ENCODE data around the gene RAF1. TPM values are rescaled to one million over a fixed set of nuclear protein-coding genes. Genes with fewer than 3 reads are reported as not detected.
A peak's percentile ranks its signal among the peaks of the same experiment; 100 is the strongest.

The RAF1 gene
- total and polyA plus RNA-seq, 4 donors: 41.4 to 182 (median 80.5) TPM

DNA sequence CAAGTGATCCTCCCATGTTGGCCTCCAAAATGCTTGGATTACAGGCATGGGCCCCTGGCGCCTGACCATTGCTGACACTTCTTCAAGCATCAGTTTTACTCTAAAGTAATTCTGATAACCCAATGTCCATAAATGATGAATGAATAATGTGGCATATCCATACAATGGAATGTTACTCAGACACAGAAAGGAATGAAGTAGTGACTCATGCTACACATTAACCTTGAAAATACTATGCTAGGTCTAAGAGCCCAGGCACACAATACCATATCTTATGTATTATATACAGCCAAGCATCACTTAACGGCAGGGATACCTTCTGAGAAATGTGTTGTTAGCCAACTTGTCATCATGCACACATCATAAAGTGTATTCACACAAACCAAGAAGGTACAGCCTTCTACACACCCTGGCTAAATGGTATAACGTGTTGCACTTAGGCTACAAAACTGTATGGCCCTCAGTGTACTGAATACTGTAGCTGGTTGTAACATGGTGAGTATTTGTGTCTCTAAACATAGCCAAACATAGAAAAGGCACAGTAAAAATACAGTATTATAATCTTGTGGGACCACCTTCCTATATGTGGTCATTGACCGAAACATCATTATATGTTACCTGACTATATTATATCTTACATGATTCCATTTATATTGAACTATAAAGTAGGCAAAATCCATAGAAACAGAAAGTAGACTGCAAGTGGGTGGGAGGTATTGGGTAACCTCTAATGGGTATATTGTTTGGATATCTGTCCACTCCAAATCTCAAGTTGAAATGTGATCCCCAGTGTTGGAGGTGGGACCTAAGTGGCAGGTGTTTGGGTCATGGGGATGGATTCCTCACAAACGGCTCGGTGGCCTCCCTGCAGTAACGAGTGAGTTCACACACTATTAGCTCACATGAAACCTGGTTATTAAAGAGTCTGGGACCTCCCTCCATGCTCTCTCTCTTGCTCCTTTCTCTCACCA, 75.6 kb downstream of the RAF1 start:
- Histone ChIP-seq H3K27ac (ENCODE audit: low read depth in 1 of 2, low read length in 1 of 2) (peak overlapping the region in 1 of 2 donors; percentile 49), H3K4me1 (ENCODE audit: control insufficient read depth in 5 of 5, insufficient read depth in 5 of 5, low read length in 5 of 5) (peaks cover 0 to 3% (median 0%) of the 10 kb centered on the region in 5 donors), H3K9me3 (ENCODE audit: control insufficient read depth in 4 of 4, insufficient read depth in 3 of 4, low read length in 3 of 4) (no peaks in the 10 kb centered on the region), H3K36me3 (ENCODE audit: control insufficient read depth in 4 of 4, insufficient read depth in 4 of 4, low read length in 4 of 4) (peaks cover 36 to 49% (median 46%) of the 10 kb centered on the region in 4 donors), H3K4me3 (no peak overlapping the region), H3K9ac (ENCODE audit: insufficient read depth in 1 of 2, low read length in 2 of 2) (no peak overlapping the region), H3K27me3 (ENCODE audit: control insufficient read depth in 3 of 3, insufficient read depth in 3 of 3, low read length in 2 of 3) (no peaks in the 10 kb centered on the region)
- 76 to 87% methylated on average over 7 of the region's 7 CpGs for whole genome bisulfite sequencing, 2 donors
- DNase-seq (peak; percentile 24 to 71 (median 41)), ATAC-seq (ENCODE audit: insufficient read depth, low FRiP score) (no peak)
- TF ChIP-seq, protein P1, sequence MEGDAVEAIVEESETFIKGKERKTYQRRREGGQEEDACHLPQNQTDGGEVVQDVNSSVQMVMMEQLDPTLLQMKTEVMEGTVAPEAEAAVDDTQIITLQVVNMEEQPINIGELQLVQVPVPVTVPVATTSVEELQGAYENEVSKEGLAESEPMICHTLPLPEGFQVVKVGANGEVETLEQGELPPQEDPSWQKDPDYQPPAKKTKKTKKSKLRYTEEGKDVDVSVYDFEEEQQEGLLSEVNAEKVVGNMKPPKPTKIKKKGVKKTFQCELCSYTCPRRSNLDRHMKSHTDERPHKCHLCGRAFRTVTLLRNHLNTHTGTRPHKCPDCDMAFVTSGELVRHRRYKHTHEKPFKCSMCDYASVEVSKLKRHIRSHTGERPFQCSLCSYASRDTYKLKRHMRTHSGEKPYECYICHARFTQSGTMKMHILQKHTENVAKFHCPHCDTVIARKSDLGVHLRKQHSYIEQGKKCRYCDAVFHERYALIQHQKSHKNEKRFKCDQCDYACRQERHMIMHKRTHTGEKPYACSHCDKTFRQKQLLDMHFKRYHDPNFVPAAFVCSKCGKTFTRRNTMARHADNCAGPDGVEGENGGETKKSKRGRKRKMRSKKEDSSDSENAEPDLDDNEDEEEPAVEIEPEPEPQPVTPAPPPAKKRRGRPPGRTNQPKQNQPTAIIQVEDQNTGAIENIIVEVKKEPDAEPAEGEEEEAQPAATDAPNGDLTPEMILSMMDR (IDR thresholded peaks at IDR 0.05; ENCODE audit: control extremely low read depth, extremely low read depth): no peak

DNA sequence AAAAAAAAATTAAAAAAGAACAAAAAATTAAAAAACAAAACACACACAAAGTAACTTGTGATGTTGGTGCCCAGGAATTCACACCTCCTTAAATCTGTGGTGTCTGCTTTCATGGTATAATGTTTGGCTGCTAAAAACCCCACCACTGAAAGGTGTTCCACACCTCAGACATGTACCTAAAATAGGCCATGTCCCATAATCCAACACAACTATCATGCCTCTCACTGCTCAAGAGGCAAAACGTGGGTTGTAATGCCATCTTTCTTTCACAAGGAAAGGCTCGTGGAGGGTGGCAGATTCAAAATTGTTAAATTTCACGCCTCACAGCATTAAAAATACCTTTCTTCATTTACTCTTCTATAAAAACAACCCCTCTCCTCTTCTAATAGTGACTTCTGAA, 77.5 kb downstream of the RAF1 start:
- ATAC-seq (ENCODE audit: insufficient read depth, low FRiP score): no peak
- H3K36me3 ChIP-seq (ENCODE audit: control insufficient read depth in 4 of 4, insufficient read depth in 4 of 4, low read length in 4 of 4): peaks cover 37 to 57% (median 56%) of the 10 kb centered on the region in 4 donors
- WGBS, 2 donors: 85 to 86% methylated on average over 3 of the region's 3 CpGs
- no peaks in the 10 kb centered on the region for H3K27me3 ChIP-seq (ENCODE audit: control insufficient read depth in 3 of 3, insufficient read depth in 3 of 3, low read length in 2 of 3)
- TF ChIP-seq, protein P1 (IDR thresholded peaks at IDR 0.05; ENCODE audit: control extremely low read depth, extremely low read depth): no peak
- no peak overlapping the region for H3K4me3 ChIP-seq
- no peak overlapping the region for H3K9ac ChIP-seq (ENCODE audit: insufficient read depth in 1 of 2, low read length in 2 of 2)
- no peaks in the 10 kb centered on the region for H3K9me3 ChIP-seq (ENCODE audit: control insufficient read depth in 4 of 4, insufficient read depth in 3 of 4, low read length in 3 of 4)
- DNase-seq: no peak
- peaks cover 0 to 3% (median 0%) of the 10 kb centered on the region in 5 donors for H3K4me1 ChIP-seq (ENCODE audit: control insufficient read depth in 5 of 5, insufficient read depth in 5 of 5, low read length in 5 of 5)
- no peak overlapping the region for H3K27ac ChIP-seq (ENCODE audit: low read depth in 1 of 2, low read length in 1 of 2)

DNA sequence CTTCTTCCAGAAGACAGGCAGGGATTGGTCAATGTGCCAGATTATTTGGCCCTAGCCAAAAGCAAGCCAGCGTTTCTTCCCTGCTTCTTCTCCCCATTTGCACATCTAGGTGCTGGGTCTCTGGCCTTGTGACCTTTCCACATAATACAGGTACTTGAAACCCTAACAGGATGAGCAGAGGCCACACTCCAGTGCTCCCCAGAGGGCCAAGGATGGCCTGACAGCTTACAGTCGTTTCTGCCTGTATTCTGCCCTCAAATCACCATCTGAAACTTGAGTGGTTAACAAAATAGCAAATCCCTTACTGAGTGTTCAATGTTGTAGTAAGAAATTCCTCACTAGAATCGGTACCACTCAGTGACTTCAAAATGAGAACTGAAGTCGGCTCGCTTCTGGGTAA, 77.9 kb downstream of the RAF1 start:
- no peak overlapping the region for H3K9ac ChIP-seq (ENCODE audit: insufficient read depth in 1 of 2, low read length in 2 of 2)
- no peaks in the 10 kb centered on the region for H3K9me3 ChIP-seq (ENCODE audit: control insufficient read depth in 4 of 4, insufficient read depth in 3 of 4, low read length in 3 of 4)
- no peak overlapping the region for H3K4me3 ChIP-seq
- DNase-seq: no peak
- peaks cover 33 to 61% (median 56%) of the 10 kb centered on the region in 4 donors for H3K36me3 ChIP-seq (ENCODE audit: control insufficient read depth in 4 of 4, insufficient read depth in 4 of 4, low read length in 4 of 4)
- 77 to 89% methylated on average over 5 of the region's 5 CpGs for WGBS, 2 donors
- TF ChIP-seq, protein P1 (IDR thresholded peaks at IDR 0.05; ENCODE audit: control extremely low read depth, extremely low read depth): no peak
- H3K4me1 ChIP-seq (ENCODE audit: control insufficient read depth in 5 of 5, insufficient read depth in 5 of 5, low read length in 5 of 5): peaks cover 0 to 3% (median 0%) of the 10 kb centered on the region in 5 donors
- no peaks in the 10 kb centered on the region for H3K27me3 ChIP-seq (ENCODE audit: control insufficient read depth in 3 of 3, insufficient read depth in 3 of 3, low read length in 2 of 3)
- H3K27ac ChIP-seq (ENCODE audit: low read depth in 1 of 2, low read length in 1 of 2): no peak overlapping the region
- no peak for ATAC-seq (ENCODE audit: insufficient read depth, low FRiP score)
